Measurements from ENCODE around the gene TRPM4. TPM values are rescaled to one million over a fixed set of nuclear protein-coding genes. Genes with fewer than 3 reads are reported as not detected.

The TRPM4 gene
- total and polyA plus RNA-seq, 2 donors (not counting 3 experiments of a cell fraction or from before 2014, with no cell fraction given): 17.6 to 38.9 TPM

GRCh38 chr19:49130325-49130724, 27.3 kb upstream of the TRPM4 start:
- H4K20me1 ChIP-seq (replicated peaks; ENCODE audit: control insufficient read depth, extremely low read depth, insufficient read depth, low read length): no peaks in the 10 kb centered on the region
- H2AFZ ChIP-seq (ENCODE audit: low read depth, low read length): no peak overlapping the region
- H3K9me3 ChIP-seq (replicated peaks; ENCODE audit: control insufficient read depth, insufficient read depth, low read length): no peaks in the 10 kb centered on the region
- DNase-seq (ENCODE audit: low read depth, low spot score) (no peak), FAIRE-seq (no peak)
- H3K9ac ChIP-seq (replicated peaks; ENCODE audit: extremely low read depth, insufficient read depth, low read length): no peak overlapping the region
- no peak for TF ChIP-seq MAX (IDR thresholded peaks at IDR 0.05; ENCODE audit: insufficient read depth, insufficient read length)
- TF ChIP-seq CTCF (IDR thresholded peaks at IDR 0.05; ENCODE audit: extremely low read depth in 1 of 2, insufficient read depth in 1 of 2, low read depth in 1 of 2, low read length in 2 of 2): no peak
- TF ChIP-seq MYC (IDR thresholded peaks at IDR 0.05; ENCODE audit: low read depth, low read length): no peak
- TF ChIP-seq POLR2AphosphoS5 (IDR thresholded peaks at IDR 0.05; ENCODE audit: insufficient read depth, low read depth, low read length): no peak
- TF ChIP-seq JUN (IDR thresholded peaks at IDR 0.05; ENCODE audit: borderline replicate concordance, insufficient read depth, insufficient read length, low read depth): no peak
- no peak for TF ChIP-seq EZH2 (IDR thresholded peaks at IDR 0.05; ENCODE audit: borderline replicate concordance, low read depth, low read length, severe bottlenecking)
- TF ChIP-seq GATA2 (IDR thresholded peaks at IDR 0.05; ENCODE audit: insufficient read depth, insufficient read length, low read depth, low read length): no peak
- TF ChIP-seq POLR2A (IDR thresholded peaks at IDR 0.05; ENCODE audit: low read depth, low read length): no peak
- TF ChIP-seq FOS (IDR thresholded peaks at IDR 0.05; ENCODE audit: borderline replicate concordance, insufficient read depth, low read length): no peak
- intact Hi-C loops (cut with micrococcal nuclease) (no loop called here), dilution Hi-C loops (cut with MboI; ENCODE audit: extremely low pct_ligation_motif_present, low sequenced_read_pairs) (no loop called here)
- H3K27me3 ChIP-seq (ENCODE audit: control insufficient read depth in 2 of 2, insufficient read depth in 2 of 2, low read length in 2 of 2): peaks cover 0 to 9% of the 10 kb centered on the region in 2 experiments
- ChIA-PET POLR2A (interaction anchor here (0.6 kb wide), 1 partner anchor 68 kb away, joined by 3 read pairs; no protein-coding TSS in a partner anchor), CTCF (interaction anchor here (0.9 to 2.0 kb wide), 5 partner anchors 12 to 78 kb away, joined by 3 to 7 read pairs (median 6); no protein-coding TSS in a partner anchor)
- H3K4me2 ChIP-seq (ENCODE audit: insufficient read depth, low read length): no peak overlapping the region
- no peaks in the 10 kb centered on the region for H3K9me1 ChIP-seq (replicated peaks; ENCODE audit: control insufficient read depth, extremely low read depth, insufficient read depth, low read length)
- H3K36me3 ChIP-seq (ENCODE audit: control insufficient read depth in 2 of 2, extremely low read depth in 1 of 2, insufficient read depth in 2 of 2, low read length in 2 of 2): no peaks in the 10 kb centered on the region
- H3K4me1 ChIP-seq (ENCODE audit: control insufficient read depth, extremely low read depth, insufficient read depth, low read length): no peaks in the 10 kb centered on the region
- BruUV-seq (replicated peaks): no TSS peak
- H3K4me3 ChIP-seq (replicated peaks in 1 of 3; ENCODE audit: insufficient read depth in 1 of 3, low read depth in 1 of 3, low read length in 3 of 3): no peak overlapping the region
- H3K79me2 ChIP-seq (ENCODE audit: control insufficient read depth, insufficient read depth, low read length): no peaks in the 10 kb centered on the region
- no peak overlapping the region for H3K27ac ChIP-seq (ENCODE audit: insufficient read depth, low read depth, low read length)

Data from endothelial cell of umbilical vein (primary cell).